PFSK-1 (cell line): ENCODE measurements around the gene VOPP1.

ENCODE experiments used
- FOXP2 ChIP-seq: optimal IDR thresholded peaks from 2 replicates; pipeline ENCODE3; 2011; ENCODE audit warnings: borderline replicate concordance, control low read depth, inconsistent platforms; ENCODE audit not compliant: insufficient read depth; ENCODE audit errors: extremely low read length, extremely low read depth
- POLR2AphosphoS5 ChIP-seq: IDR thresholded peaks from 2 replicates; pipeline ENCODE4 v1.6.1; 2012; ENCODE audit warnings: low read depth, mild to moderate bottlenecking, control low read depth, low read length, moderate library complexity
- SIN3A ChIP-seq: IDR thresholded peaks from 2 replicates; pipeline ENCODE4 v1.6.1; 2012; ENCODE audit warnings: mild to moderate bottlenecking, low read length, moderate library complexity, borderline replicate concordance; ENCODE audit not compliant: insufficient read depth
- TAF1 ChIP-seq: IDR thresholded peaks from 2 replicates; pipeline ENCODE4 v1.6.1; 2012; ENCODE audit warnings: low read length, control low read depth, borderline replicate concordance; ENCODE audit not compliant: insufficient read depth
- TF ChIP-seq, protein P1 (sequence below), 2 experiments: IDR thresholded peaks; 2 replicates each; pipeline versions ENCODE4 v1.6.1 to v1.8.0; 2011 to 2012; ENCODE audit warnings: low read depth in 2 of 2, low read length in 2 of 2, control low read depth in 1 of 2, inconsistent platforms in 1 of 2, mild to moderate bottlenecking in 1 of 2, moderate library complexity in 1 of 2; ENCODE audit not compliant: insufficient read depth in 1 of 2

- TF ChIP-seq TAF1 (no peak), SIN3A (no peak), POLR2AphosphoS5 (no peak), FOXP2 (no peak)
- TF ChIP-seq, protein P1, sequence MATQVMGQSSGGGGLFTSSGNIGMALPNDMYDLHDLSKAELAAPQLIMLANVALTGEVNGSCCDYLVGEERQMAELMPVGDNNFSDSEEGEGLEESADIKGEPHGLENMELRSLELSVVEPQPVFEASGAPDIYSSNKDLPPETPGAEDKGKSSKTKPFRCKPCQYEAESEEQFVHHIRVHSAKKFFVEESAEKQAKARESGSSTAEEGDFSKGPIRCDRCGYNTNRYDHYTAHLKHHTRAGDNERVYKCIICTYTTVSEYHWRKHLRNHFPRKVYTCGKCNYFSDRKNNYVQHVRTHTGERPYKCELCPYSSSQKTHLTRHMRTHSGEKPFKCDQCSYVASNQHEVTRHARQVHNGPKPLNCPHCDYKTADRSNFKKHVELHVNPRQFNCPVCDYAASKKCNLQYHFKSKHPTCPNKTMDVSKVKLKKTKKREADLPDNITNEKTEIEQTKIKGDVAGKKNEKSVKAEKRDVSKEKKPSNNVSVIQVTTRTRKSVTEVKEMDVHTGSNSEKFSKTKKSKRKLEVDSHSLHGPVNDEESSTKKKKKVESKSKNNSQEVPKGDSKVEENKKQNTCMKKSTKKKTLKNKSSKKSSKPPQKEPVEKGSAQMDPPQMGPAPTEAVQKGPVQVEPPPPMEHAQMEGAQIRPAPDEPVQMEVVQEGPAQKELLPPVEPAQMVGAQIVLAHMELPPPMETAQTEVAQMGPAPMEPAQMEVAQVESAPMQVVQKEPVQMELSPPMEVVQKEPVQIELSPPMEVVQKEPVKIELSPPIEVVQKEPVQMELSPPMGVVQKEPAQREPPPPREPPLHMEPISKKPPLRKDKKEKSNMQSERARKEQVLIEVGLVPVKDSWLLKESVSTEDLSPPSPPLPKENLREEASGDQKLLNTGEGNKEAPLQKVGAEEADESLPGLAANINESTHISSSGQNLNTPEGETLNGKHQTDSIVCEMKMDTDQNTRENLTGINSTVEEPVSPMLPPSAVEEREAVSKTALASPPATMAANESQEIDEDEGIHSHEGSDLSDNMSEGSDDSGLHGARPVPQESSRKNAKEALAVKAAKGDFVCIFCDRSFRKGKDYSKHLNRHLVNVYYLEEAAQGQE (IDR thresholded peaks at IDR 0.05; ENCODE audit: insufficient read depth in 1 of 2, low read depth in 2 of 2, low read length in 2 of 2): no peak
These were observed 1.9 kb upstream of the VOPP1 start for GRCh38 chr7:55574051-55574717.
